HEK293T (cell line): ENCODE data around the gene NT5DC4.

Experiments
- BHLHE40 ChIP-seq: fragments of 450-650 bp; IDR thresholded peaks from 2 replicates; pipeline ENCODE4 v1.6.1; 2016; ENCODE audit warnings: mild to moderate bottlenecking, moderate library complexity, borderline replicate concordance
- CTBP1 ChIP-seq: fragments of 450-650 bp; IDR thresholded peaks from 2 replicates; pipeline ENCODE4 v1.6.1; 2016; ENCODE audit warnings: borderline replicate concordance
- FOXK2 ChIP-seq: fragments of 450-650 bp; IDR thresholded peaks from 2 replicates; pipeline ENCODE4 v1.6.1; 2016; ENCODE audit warnings: mild to moderate bottlenecking
- FOXM1 ChIP-seq: fragments of 450-650 bp; IDR thresholded peaks from 2 replicates; pipeline ENCODE4 v1.6.1; 2017; ENCODE audit warnings: mild to moderate bottlenecking, borderline replicate concordance
- LEF1 ChIP-seq: fragments of 450-650 bp; IDR thresholded peaks from 2 replicates; pipeline ENCODE4 v1.6.1; 2017; ENCODE audit warnings: mild to moderate bottlenecking, borderline replicate concordance
- NFRKB ChIP-seq: fragments of 450-650 bp; IDR thresholded peaks from 2 replicates; pipeline ENCODE4 v1.6.1; 2016; ENCODE audit warnings: mild to moderate bottlenecking, moderate library complexity
- SP1 ChIP-seq: fragments of 450-650 bp; IDR thresholded peaks from 2 replicates; pipeline ENCODE4 v1.6.1; 2017
- SUZ12 ChIP-seq: fragments of 450-650 bp; IDR thresholded peaks from 2 replicates; pipeline ENCODE4 v1.6.1; 2016; ENCODE audit warnings: mild to moderate bottlenecking

DNA sequence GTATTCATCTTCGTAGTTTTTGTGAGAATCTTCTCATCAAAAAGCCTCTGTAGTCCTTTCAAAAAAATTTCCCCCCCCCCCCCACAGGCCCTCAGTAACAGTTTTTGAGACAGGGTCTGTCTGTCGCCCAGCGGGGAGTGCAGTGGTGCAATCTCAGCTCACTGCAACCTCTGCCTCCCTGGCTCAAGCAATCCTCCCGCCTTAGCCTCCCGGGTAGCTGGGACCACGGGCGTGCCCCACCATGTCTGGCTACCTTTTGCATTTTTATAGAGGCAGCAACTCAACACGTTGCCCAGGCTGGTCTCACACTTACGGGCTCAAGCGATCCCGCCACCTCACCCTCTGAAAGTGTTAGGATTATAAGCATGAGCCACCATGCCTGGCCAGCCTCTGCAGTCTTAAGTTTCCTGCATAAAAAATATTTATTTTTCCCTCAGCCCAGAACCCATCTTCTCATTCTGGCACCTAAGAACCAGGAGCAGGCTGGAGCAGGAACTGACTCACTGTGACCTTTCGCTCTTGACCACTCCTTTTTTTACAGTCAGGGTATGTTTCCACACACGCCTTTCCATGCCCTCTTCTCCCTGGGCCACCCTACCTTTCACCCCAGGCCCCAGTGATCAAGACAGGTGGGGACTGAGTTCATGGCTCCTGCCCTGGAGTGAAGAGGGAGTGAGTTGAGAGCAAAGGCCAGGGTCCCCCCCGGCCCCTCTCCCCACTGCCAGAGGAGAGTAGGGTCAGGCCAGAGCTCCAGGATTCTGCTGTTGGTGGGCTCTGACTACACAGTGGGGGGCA lies 32.5 kb upstream of the NT5DC4 start:
- TF ChIP-seq FOXK2: no peak
- TF ChIP-seq SP1: no peak
- TF ChIP-seq BHLHE40: no peak
- no peak for TF ChIP-seq LEF1
- TF ChIP-seq SUZ12: no peak
- TF ChIP-seq FOXM1: no peak
- no peak for TF ChIP-seq NFRKB
- no peak for TF ChIP-seq CTBP1
